Nephron (organoid): ENCODE results near the gene EHBP1.

Experiments used
- H3K27ac Mint-ChIP-seq, 3 experiments: 2 replicates each; pipeline ENCODE4 v1.8.0; 2020; ENCODE audit warnings: mixed read lengths in 3 of 3, mild to moderate bottlenecking in 2 of 3, moderate library complexity in 1 of 3
- H3K27me3 Mint-ChIP-seq: 2 replicates; pipeline ENCODE4 v1.8.0; 2021; ENCODE audit warnings: low read depth, mild to moderate bottlenecking, moderate library complexity, mixed read lengths
- H3K36me3 Mint-ChIP-seq: 2 replicates; pipeline ENCODE4 v1.8.0; 2020; ENCODE audit warnings: low read depth, mixed read lengths
- H3K4me1 Mint-ChIP-seq: 2 replicates; pipeline ENCODE4 v1.8.0; 2020; ENCODE audit warnings: mixed read lengths
- H3K4me3 Mint-ChIP-seq, 3 experiments: 2 replicates each; pipeline ENCODE4 v1.8.0; 2020; ENCODE audit warnings: mild to moderate bottlenecking in 3 of 3, mixed read lengths in 3 of 3, moderate library complexity in 2 of 3
- H3K9me3 Mint-ChIP-seq: 2 replicates; pipeline ENCODE4 v1.8.0; 2020; ENCODE audit warnings: mixed read lengths
- TF ChIP-seq, protein P1 (sequence below), 3 experiments: fragments of 200-600 bp; sonication (generic); IDR thresholded peaks; one replicate each; pipeline ENCODE4 v1.5.0; 2021; ENCODE audit warnings: antibody characterized with exemption in 3 of 3; ENCODE audit not compliant: unreplicated experiment in 3 of 3

EHBP1 gene

DNA sequence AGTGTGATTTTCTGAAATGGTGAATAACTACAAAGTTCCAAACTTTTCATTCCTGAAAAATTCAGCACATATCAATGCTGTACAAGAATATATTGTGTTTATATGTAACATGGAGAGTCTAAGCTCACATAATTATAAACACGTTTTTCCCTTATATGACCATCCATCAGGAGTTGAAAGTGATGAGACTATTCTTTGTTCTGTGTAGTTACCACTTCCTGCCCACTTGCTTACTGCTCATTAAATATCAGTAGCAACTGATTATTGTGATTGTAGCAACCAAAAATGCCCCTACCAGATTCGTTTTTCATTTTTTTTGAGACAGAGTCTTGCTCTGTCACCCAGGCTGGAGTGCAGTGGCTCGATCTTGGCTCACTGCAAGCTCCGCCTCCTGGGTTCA is 375.9 kb downstream of the EHBP1 start:
- peaks cover 5% of the 10 kb centered on the region for H3K27me3 Mint-ChIP-seq
- H3K4me1 Mint-ChIP-seq, result no peaks in the 10 kb centered on the region

DNA sequence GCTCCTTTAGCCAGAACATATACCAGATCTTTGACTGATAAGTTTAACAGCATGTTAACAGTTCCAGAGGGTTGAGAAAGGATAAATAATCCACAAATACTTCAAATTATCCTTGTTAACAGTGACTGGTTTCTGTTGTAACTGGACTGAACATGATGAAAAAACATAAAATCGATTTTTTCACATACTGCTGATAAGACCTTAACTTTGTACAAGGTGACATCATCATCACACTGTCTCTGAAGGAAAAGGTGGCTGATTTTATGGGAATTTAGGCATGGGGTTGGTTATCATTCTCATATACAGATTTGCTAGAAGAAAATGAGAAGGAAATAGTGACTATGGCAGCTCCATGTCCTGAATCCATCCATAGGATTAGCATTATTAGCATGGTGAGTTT is 381.2 kb downstream of the EHBP1 start:
- H3K27me3 Mint-ChIP-seq, result no peaks in the 10 kb centered on the region
- no peaks in the 10 kb centered on the region for H3K4me1 Mint-ChIP-seq
- TF ChIP-seq, protein P1, sequence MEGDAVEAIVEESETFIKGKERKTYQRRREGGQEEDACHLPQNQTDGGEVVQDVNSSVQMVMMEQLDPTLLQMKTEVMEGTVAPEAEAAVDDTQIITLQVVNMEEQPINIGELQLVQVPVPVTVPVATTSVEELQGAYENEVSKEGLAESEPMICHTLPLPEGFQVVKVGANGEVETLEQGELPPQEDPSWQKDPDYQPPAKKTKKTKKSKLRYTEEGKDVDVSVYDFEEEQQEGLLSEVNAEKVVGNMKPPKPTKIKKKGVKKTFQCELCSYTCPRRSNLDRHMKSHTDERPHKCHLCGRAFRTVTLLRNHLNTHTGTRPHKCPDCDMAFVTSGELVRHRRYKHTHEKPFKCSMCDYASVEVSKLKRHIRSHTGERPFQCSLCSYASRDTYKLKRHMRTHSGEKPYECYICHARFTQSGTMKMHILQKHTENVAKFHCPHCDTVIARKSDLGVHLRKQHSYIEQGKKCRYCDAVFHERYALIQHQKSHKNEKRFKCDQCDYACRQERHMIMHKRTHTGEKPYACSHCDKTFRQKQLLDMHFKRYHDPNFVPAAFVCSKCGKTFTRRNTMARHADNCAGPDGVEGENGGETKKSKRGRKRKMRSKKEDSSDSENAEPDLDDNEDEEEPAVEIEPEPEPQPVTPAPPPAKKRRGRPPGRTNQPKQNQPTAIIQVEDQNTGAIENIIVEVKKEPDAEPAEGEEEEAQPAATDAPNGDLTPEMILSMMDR (IDR thresholded peaks at IDR 0.05; ENCODE audit: unreplicated experiment in 3 of 3), result no peak
- H3K4me3 Mint-ChIP-seq, result no peak overlapping the region
- H3K36me3 Mint-ChIP-seq, result no peaks in the 10 kb centered on the region
- H3K9me3 Mint-ChIP-seq, result peaks cover 11% of the 10 kb centered on the region
- no peak overlapping the region for H3K27ac Mint-ChIP-seq

More for the DNA sequence above, 375.9 kb downstream of the EHBP1 start:
- H3K27ac Mint-ChIP-seq, result no peak overlapping the region
- no peaks in the 10 kb centered on the region for H3K9me3 Mint-ChIP-seq
- H3K36me3 Mint-ChIP-seq, result no peaks in the 10 kb centered on the region
- H3K4me3 Mint-ChIP-seq, result no peak overlapping the region
- TF ChIP-seq, protein P1 (IDR thresholded peaks at IDR 0.05; ENCODE audit: unreplicated experiment in 3 of 3), result no peak

DNA sequence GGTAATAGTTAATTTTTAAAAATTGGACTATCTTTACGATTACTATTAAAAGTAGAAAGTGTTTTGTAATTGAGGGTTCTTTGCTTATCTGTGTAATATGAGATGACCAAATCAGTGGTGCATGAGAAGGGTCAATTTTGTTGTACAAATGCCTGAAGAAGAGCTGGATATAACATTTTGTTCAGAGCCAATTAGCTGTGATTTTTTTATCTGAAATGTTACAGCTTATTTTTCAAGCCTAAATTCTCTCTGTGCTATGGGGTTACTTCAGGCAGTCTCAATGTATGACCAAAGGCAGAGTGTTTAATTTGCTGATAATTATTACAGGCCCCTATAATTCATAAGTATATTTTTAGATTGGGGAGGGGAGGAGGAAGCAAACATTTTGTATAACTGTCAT is 386.9 kb downstream of the EHBP1 start:
- TF ChIP-seq, protein P1 (IDR thresholded peaks at IDR 0.05; ENCODE audit: unreplicated experiment in 3 of 3), result no peak
- no peaks in the 10 kb centered on the region for H3K36me3 Mint-ChIP-seq
- H3K27ac Mint-ChIP-seq, result no peak overlapping the region
- no peaks in the 10 kb centered on the region for H3K27me3 Mint-ChIP-seq
- peaks cover 14% of the 10 kb centered on the region for H3K9me3 Mint-ChIP-seq
- no peak overlapping the region for H3K4me3 Mint-ChIP-seq
- H3K4me1 Mint-ChIP-seq, result no peaks in the 10 kb centered on the region

DNA sequence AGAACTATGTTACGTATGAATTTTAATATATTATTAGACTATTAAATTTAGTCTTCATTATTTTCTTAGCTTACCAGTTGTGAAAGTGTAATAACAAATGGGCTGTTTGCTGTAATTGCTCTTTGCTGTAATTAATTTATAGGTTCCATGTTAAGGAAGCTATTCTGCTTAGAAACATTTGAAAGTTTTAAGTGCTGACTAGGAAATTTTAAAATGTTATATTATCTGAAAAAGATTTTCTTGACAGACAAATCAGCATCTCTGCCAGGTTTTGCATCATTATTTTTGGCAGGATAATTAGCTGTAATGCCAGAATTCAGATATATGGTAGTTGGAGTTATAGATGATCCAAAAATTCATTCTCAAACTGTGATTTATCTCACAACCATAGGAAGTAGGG is 387.3 kb downstream of the EHBP1 start:
- Mint-ChIP-seq H3K4me1 (no peaks in the 10 kb centered on the region), H3K36me3 (no peaks in the 10 kb centered on the region), H3K9me3 (peaks cover 14% of the 10 kb centered on the region), H3K27ac (no peak overlapping the region), H3K4me3 (no peak overlapping the region), H3K27me3 (no peaks in the 10 kb centered on the region)
- TF ChIP-seq, protein P1 (IDR thresholded peaks at IDR 0.05; ENCODE audit: unreplicated experiment in 3 of 3), result no peak

DNA sequence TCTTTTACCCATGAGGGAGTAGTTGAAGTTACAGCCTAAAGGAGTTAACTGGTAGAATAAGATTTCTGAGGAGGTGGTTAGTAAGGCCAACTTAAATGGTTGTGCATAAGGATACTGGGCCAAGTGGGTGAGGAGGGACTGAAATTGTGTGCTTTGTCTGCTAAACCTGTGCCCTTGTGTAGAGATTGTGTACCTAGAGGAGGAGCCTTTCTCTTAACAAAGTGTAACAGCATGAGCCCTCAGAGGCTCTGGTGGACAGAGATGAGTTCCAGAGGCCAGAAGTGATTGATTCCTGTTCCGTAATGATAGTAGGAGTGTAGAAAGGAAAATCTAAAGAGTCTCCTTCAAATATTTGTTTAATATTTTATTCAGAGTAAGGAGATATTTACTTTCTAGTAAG is 388.0 kb downstream of the EHBP1 start:
- Mint-ChIP-seq H3K4me1 (no peaks in the 10 kb centered on the region), H3K27me3 (no peaks in the 10 kb centered on the region), H3K9me3 (peaks cover 14% of the 10 kb centered on the region), H3K27ac (no peak overlapping the region), H3K4me3 (no peak overlapping the region), H3K36me3 (no peaks in the 10 kb centered on the region)
- TF ChIP-seq, protein P1 (IDR thresholded peaks at IDR 0.05; ENCODE audit: unreplicated experiment in 3 of 3), result no peak
